Amniotic epithelial cell (primary cell): ENCODE measurements around the gene ARID5A.
"Not testable (repeated sequence)": the region's sequence is repeated elsewhere in the genome, so short reads cannot be mapped to it uniquely, and the experiment has no call there.

ENCODE experiments used
- DNase-seq: peaks from one replicate; pipeline ENCODE4 v3.0.0-alpha.2; 2010; ENCODE audit warnings: low read depth

ARID5A gene

GRCh38 chr2:96541398-96542152 is 5.0 kb downstream of the ARID5A start:
- no peak for DNase-seq

DNA sequence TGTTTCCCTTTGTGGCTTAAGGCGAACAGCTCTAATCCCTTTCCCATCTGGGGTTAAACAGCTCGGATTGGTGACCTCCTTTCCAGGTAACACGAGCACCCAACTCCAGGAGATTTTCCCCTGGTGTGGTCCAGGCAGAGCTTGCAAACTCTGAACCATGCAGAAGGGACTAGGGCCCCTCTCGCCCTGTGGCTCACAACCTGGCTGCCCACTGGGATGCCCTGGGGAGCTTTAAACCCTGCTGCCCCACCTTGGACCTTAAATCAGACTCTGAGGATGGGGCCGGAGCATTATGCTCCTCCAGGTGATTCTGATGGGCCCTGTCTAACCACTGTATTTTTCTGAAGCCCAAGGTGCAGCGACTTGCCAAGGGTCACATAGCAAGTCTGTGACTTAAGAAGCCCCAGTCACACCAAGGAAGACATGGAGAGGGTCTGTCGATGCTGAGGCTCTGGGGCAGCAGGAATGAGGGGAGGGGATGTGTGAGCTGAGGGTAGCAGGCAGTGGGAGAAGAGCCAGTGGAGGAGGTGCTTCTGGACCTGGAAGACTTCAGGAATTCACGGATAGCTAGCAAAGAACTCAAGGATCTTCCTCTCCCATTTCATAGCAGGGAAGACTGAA is 5.9 kb downstream of the ARID5A start:
- no peak for DNase-seq

- no peak for DNase-seq
These were observed 9.8 kb downstream of the ARID5A start for GRCh38 chr2:96546321-96546720.

- DNase-seq: no peak
These were observed 10.2 kb downstream of the ARID5A start for GRCh38 chr2:96546797-96547196.

DNA sequence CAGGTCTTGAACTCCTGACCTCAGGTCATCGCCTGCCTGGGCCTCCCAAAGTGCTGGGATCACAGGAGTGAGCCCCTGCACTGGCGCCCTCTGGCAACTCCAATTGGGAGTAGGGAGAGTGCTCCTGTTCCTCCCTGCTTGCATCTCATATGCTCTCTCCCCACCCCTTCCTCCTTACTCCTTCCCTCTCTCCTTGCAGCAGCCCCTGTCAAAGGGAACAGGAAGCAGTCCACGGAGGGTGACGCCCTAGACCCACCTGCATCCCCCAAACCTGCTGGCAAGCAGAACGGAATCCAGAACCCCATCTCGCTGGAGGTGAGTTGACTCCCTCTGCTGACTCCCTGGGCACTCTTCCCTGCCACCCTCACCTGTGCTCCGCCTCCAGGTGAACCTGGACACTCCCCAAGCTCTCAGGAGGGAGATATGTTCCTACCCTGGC is 10.7 kb downstream of the ARID5A start:
- no peak for DNase-seq

DNA sequence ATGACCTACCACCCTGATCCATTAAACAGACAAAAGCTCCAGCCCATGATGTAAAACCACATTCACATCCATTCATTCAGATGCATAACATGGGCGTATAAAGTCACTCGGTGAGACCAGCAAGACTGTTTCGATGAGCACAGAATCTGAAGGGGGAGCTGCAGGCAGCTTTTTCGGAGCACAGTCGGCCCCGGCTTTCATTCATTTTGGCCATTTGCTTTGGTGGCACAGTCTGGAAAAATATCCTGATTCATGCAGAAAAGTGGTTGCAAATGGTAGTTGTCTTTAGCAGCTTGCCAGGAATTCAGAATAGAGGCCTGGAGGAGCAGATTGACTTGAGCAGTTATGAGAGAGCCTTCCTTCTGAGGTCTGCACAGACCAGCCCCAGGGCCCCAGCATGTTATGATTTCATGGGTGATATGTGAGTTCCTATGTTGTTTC is 11.2 kb downstream of the ARID5A start:
- DNase-seq: no peak

DNA sequence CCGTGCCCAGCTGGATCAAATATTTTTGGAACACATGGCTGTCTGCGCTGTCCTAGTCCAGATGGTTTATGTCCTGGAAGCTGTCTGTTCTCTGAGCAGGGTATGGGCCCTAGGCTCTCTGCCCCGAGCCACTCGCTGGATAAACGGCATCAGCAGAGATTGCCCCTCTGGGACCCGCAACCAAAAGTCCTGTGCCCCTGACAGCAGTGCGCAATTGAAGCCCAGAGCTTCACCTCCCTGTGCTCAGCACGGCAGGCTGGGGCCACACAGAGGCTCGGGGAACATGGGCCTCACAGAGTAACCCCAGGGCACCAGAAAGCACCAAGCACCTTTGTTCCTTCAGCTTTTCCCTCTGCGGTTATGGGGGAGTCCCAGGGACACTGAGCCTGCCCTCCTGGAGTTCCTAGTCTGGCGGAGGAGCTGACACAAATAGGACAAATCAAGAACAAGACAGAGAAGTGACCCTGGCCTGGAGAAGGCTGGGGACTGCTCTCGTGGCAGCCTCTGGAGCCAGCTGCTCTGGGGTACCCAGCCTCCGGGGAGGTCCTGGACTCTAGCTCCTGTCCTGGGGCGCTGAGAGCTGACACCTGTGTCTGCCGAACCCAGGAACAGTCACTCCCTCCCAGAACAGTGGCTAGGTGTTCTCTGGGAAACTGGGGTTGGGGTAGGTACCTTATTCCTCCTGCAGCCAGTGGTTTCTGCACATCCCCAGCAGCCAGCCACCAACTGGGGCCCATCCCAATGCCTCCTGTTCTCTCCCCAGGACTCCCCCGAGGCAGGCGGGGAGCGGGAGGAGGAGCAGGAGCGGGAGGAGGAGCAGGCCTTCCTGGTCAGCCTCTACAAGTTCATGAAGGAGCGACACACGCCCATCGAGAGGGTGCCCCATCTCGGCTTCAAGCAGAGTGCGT is 12.3 kb downstream of the ARID5A start:
- DNase-seq: no peak

GRCh38 chr2:96549466-96549785 is 12.9 kb downstream of the ARID5A start:
- DNase-seq: no peak

- DNase-seq: no peak
These were observed 13.6 kb downstream of the ARID5A start for GRCh38 chr2:96549967-96550786.

DNA sequence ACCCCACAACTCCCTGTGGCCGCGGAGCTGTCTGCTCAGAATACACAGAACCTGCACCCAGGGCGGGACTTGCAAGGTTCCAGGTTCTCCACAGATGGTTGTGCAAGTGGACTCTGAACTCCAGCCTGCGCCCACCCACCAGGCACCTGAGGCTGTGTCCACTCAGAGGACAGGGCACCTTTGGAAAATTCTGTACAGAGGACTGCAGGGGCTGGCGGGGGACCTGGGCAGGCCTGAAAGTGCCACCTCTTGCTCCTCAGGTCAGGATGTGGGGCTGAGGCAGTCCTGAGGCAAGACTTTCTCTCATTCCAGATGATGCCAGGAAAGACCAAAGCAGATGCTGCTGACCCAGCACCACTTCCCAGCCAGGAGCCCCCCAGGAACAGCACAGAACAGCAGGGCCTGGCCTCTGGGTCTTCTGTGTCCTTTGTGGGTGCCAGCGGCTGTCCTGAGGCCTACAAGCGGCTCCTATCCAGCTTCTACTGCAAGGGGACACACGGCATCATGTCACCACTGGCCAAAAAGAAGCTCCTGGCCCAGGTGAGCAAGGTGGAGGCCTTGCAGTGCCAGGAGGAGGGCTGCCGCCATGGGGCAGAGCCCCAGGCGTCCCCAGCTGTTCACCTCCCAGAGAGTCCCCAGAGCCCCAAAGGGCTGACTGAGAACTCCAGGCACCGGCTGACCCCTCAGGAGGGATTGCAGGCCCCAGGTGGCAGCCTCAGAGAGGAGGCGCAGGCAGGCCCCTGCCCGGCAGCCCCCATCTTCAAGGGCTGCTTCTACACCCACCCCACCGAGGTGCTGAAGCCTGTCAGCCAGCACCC is 14.4 kb downstream of the ARID5A start:
- no peak for DNase-seq

- no peak for DNase-seq
These were observed 15.2 kb downstream of the ARID5A start for GRCh38 chr2:96551605-96552314.

GRCh38 chr2:96552315-96553175 is 16.0 kb downstream of the ARID5A start:
- DNase-seq: no peak

DNA sequence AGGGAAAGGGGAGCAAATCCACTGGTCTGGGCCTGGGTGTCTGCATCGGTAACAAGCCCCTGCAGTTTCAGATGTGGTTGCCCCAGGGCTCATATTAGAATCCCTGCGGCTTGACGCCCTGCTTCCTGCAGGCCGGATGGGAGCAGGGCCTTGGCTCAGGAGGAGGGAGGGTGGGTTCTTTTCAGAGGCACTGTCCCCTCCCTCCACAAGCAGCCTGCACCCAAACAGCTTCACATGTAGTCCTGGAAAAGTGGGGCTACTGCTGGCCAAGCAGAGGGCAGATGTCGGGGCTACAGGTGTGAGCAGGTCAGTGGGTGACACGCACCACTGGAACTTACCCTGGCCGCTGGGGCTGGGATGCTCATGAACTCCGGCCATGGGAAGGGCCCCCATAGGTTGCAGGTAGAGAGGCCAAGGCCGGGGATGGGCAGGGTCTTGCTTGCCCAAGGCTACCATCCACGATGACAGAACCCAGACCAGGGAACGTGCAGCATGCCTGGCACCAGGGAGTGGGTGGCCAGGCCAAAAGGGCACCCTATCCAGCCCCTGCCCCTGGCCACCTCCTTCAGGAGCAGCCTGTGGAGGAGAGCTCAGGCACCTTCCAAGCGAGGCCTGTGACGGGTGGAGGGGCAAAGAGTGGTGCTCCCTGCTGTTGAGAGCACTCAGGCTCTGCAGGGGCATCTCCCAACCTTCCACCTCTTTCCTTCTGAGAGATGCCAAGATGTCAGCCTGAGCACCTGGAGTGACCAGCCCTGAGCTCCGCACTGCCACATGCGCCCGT is 16.8 kb downstream of the ARID5A start:
- DNase-seq: no peak

GRCh38 chr2:96553957-96554292 is 17.4 kb downstream of the ARID5A start:
- not testable (repeated sequence) for DNase-seq

GRCh38 chr2:96554293-96555145 is 18.0 kb downstream of the ARID5A start:
- peak; percentile 33 for DNase-seq

- no peak for DNase-seq
These were observed 18.6 kb downstream of the ARID5A start for GRCh38 chr2:96555146-96555610.
